ENCODE data around the gene PAX5.
A peak's percentile ranks its signal among the peaks of the same experiment; 100 is the strongest.
"Not testable (repeated sequence)": the region's sequence is repeated elsewhere in the genome, so short reads cannot be mapped to it uniquely, and the experiment has no call there.

PAX5 gene

DNA sequence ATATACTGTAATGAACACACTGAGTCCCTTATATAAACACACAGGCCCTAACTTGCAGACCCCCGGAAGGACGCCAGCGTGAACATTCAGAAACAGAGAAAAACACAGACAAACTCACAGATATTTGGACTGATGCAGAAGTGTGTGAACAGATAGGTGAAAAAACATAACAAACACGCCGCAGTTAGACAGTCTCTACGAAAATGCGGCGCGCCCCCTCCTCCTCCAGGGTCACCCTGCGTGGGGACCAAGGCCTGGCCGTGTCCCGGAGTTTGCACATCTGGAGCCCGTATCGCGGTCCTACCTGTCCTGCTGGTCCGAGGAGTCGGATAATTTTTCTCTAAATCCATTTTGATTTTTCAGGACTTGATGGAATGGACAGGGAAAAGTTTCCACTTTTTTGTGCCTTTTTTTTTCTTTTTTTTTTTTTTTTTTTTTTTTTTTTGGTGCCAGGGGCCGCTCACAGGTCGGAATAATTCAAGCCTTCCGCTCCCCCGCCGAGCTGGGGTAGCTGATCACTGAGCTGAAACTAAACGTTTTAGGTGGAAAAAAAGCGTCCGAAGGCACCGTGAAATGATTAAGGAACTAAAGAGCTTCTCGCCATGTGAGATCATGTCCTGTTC, at the start of gene PAX5:
Gene PAX5 (minus strand): TSS at position 587 of the 623 bp plus-strand sequence. CDS start 237 bp downstream, at position 350.
- no peak for DNase-seq (ENCODE audit: low read depth)

DNA sequence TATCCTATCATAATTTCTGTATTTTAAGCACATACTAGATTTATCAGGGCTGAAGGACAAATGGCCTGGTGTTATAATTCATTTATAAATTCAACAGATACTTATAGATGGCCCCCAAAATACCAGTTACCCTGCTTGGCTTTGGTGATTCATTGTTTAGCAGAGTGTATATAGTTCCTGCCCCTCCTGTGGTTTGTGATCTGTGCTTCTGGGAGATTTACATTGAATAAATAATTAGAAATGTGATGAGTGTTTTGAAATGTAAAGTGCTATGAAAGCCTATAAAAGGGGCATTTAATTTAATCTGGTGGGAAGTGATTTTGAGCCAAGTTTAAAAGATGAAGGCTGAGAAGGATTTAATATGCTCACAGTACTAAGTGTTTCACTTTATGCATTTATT, 49.6 kb upstream of the PAX5 start:
- no peak for DNase-seq (ENCODE audit: low read depth)

DNA sequence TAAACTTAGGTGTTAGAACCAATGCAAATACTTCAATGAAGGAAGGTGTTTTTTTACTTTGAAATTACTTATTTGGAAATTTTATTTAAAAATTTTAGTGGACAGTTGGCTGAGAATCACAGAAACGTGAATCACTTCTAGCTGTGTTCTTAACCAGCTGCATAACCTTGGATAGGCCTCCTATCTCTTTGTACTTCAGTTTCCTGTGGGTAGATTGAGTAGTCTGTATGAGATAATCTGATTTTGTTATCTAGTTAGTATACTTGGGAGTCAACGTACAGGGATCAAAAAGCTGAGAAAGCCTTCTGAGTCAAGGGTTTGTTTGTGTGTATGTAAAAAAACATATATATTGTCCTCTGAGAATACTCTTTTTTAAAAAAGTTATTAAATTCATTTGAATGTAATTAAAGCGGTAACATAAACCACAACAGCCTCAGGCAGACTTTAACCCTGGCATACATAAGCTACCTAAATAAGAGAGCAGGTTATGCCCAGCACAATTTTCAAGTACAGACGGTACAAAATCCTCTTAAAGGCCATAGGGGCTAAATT, 48.2 kb upstream of the PAX5 start:
- DNase-seq (ENCODE audit: low read depth): no peak

DNA sequence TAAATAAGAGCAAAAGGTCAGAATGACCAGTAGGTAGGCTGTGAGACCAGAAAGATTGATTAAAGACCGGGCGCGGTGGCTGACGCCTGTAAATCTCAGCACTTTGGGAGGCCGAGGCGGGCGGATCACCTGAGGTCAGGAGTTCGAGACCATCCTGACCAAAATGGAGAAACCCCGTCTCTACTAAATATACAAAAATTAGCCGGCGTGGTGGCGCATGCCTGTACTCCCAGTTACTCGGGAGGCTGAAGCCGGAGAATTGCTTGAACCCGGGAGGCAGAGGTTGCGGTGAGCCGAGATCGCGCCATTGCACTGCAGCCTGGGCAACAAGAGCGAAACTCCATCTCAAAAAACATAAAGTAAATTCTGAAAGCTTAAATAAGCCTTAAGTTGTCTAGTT, 47.4 kb upstream of the PAX5 start:
- not testable (repeated sequence) for DNase-seq (ENCODE audit: low read depth)

DNA sequence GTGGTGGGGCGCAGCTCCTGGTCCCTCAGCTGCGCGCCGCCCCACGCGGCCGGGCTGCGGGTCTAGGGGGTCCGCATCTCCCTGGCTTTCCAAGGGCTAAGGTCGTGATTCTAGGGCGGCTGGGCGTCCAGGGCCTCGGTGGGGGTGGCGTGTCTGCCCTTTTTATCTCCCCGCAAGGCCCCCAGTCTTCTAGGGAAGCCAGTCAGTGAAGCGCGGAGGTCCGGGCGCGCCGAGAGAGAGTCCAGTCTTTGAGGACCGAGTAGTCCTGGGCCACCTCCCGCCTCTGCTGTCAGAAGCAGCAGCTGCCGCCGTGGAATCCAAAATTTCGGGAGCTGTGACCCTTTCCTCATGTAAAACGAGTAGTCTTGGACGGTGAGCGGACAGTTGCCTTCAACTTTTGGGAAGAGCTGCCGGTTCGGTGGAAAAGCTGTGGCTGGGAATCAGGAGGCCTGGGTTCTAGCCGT, 46.1 kb upstream of the PAX5 start:
- DNase-seq (ENCODE audit: low read depth): not testable (repeated sequence)

DNA sequence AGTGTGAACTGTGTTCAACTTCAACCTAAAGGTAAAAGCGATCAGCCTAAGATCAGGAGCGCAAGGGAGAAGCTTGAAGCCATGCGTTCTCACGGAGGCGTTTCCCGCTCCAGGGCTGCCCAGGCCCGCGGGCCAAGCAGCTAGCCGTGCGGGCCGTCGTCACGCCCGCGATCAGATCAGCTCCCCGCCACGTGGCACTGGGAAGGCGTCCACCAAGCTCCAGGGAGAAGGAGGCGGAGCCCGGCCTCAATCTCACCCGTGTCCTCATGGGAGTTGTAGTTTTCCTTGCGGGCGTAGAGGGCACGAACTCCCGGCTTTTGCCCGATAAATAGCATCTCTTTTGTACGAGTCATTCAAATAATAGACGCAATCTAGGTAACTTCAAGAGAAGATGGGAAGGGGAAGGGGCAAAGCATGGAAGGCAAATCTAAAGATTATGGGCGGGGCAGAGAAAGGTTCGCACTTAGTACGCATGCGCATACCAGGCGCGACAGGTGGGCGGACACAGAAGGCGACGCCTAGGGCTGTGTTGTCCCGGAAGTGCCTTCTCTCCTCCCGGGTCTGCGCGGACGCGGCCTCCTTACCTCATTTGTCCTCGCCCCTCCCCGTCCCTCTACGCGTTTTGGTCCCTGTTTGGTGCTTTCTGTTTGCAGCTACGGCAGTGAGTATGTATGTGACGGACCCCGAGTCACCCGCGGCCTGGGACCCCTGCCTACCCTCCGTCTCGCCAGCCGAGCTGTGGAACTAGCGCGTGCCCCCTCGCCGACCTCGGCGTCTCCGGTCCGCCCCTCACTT, 45.5 kb upstream of the PAX5 start:
- peak; percentile 77 for DNase-seq (ENCODE audit: low read depth)

DNA sequence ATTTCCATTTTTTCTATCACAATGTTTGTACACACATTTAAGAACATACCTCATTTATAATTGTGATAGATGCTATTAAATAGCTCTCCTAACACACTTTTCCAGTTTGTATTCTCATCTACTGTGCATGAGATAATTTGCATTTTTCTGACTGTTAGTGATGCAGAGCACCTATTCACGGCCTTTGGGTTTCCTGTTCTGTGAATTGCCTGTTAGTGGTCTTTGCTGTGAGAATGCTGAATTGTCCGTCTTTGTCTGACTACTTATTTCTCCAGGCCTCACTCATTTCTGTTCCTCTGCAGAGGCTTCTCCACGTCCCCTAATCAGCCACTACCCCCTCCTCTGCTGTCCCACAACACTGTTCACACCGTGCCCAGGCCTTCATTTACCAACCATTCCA, 40.7 kb upstream of the PAX5 start:
- DNase-seq (ENCODE audit: low read depth): not testable (repeated sequence)

DNA sequence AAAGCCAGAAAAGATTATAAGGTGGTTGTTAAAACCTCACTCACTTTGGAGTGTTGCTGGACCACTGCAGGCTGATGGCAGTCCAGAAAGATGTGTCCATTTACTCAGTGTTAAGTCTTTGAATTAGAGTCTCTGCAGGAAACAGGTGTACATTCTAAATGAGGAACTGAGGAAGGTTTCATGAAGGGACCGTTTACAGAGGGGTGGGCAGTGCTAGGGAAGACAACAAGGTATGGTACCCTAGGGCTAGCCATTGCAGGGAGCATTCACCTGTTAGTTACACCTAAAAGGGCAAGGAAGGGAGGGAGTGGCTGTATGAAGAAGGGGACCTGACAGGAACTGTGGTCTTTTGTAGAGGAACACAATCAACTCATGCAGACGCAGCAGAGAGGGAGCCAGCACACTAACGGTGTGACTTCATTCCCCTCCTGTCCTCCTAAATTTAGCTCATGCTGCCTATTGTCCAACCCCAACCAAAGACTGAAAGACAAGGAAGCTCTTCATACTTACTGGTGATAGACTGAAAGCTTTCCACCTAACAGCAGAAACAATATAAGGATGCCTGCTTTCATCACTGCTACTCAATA, 32.2 kb upstream of the PAX5 start:
- no peak for DNase-seq (ENCODE audit: low read depth)

DNA sequence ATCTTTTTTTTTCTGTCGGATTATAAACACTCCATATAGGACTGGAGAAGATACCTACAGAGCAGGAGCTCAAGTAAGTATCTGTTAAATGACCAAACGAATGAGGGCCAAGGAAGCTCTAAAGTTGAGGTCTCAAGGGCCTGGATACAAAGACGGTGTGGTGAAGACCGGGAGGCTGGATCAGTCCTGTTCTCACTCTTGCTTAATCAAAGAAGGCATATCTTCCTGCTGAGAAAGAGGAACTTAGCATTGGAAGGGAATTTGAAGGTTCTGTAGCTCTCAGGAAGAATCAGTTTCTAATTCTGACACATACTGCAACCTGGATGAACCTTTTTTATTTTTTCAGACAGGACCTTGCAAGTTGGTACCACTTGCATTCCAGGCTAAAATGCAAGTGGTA, 28.3 kb upstream of the PAX5 start:
- no peak for DNase-seq (ENCODE audit: low read depth)

DNA sequence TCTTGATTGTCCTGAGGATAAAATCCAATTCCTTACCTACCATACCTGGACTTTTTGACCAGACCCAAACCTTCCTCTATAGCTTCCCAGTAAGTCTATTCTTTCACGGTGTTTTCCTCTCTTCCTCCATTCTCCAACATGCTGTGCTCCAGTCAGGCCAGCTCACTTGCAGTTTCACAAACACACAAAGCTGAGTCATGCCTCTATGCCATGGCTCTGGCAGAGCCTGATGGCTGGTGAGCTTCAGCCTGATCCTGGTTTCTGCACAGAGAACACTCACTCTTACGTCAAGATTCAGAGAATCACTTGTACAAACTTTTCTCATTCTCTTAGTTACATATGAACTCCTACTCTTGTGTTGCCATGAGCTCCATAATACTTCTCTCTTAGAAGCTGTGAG, 27.7 kb upstream of the PAX5 start:
- DNase-seq (ENCODE audit: low read depth): no peak

DNA sequence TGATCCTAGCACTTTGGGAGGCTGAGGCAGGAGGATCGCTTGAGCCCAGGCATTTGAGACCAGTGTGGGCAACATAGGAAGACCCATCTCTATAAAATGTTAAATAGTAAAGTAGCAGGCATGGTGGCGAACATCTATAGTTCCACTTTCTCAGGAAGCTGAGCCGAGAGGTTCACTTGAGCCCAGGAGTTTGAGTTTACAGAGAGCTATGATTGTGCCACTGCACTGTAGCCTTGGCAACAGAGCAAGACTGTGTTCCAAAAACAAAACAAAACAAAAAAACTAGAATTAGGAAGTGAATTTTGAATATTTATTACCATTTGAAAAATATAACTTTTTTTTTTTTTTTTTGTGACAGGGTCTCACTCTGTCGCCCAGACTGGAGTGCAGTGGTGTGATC, 26.8 kb upstream of the PAX5 start:
- no peak for DNase-seq (ENCODE audit: low read depth)

DNA sequence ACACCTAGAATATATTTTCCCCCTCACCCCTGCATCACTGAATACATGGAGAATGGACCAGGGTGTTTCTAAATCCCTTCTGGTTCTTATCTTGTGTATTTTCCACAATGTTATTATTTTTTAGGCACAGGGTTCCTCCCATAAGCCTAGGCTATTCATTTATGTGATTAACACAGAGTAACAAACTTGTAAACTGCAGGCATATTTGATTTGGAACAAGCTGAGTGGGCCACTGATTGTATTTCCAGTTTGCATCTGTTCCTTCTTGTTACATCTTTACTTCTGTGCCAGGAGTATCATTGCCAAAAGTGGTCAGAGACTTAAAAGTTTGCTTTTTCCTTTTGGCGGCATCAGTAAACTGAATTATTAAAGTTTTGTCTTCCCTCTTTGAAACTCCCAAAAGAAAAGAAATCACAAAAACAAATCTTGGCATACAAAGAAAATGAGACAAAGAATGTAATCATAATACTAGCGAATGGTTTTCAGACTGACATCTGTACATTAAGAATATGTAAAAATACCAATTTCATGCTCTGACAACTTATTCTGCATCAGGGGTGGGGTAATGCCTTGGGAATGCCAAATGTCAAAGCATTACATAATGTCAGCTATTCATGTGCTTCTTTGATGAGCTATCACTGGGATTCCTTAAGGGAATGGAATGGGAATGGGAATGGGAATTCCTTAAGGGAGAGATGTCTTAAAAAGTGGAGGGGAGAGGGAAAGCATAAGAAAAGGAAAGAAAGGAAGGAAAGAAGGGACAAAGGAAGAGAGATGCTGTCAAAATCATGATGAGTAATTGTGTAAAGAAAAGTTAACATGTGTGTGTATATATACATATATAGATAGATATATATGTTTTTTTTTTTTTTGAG, 22.2 kb upstream of the PAX5 start:
- DNase-seq (ENCODE audit: low read depth): no peak

DNA sequence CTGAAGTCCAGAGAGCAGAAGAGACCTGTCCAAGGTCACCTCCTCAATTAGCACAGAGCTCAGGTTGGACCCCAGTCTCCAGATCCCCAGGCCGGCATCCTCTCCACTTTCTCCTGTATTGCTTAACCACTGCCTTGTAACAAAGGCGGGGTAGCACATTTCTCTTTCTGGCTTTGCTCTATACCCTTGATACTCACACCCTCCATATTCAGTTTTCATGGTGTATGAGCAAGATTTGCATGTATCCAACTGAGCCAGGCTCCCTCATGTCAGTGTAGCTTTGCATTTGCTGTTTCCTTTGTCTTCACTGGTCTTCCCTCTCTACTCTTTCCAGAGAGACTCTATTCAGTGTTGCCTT, 20.3 kb upstream of the PAX5 start:
- not testable (repeated sequence) for DNase-seq (ENCODE audit: low read depth)

DNA sequence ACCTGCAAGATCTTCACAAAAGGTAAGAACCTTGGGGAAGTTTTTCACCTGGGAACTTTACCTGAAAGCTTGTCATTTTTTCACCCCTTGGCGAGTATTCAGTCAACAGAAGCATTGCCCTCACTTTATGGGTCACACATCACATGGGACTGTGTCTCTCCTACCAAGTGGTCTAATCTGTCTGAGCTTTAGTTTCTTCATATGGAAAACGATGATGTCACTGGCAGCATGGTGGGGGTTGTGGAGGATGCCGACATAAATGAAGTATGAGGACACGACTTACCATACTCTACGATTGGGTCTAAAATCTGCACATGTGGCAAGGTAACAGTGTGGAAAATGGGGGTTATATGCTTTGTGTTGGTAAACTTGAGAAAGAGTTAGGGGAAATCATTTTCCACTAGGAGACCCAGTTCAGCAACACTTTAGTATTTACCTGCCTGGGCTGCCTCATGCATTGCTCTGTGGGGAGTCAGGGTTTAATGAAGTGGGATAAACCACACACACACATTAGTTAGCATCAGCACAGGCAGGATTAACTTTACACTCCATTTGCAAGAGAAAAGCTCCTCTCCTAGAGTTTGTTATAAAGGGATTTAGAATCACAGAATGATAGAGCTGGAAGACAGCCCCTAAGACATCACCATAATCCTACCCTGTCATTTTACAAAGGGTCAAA, 19.8 kb upstream of the PAX5 start:
- no peak for DNase-seq (ENCODE audit: low read depth)

DNA sequence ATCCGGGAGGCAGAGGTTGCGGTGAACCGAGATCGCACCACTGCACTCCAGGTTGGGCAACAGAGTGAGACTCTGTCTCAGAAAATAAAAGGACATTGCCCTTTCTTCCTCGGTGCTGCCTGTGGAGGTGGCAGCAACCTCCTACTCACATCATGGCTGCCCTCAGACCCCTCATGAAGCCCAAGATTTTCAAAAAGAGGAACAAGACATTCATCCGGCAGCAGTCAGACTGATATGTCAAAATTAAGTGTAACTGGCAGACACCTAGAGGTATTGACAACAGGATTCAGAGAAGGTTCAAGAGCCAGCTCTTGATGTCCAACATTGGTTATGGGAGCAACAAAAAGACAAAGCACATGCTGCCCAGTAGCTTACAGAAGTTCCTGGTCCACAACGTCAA, 12.6 kb upstream of the PAX5 start:
- DNase-seq (ENCODE audit: low read depth): no peak

DNA sequence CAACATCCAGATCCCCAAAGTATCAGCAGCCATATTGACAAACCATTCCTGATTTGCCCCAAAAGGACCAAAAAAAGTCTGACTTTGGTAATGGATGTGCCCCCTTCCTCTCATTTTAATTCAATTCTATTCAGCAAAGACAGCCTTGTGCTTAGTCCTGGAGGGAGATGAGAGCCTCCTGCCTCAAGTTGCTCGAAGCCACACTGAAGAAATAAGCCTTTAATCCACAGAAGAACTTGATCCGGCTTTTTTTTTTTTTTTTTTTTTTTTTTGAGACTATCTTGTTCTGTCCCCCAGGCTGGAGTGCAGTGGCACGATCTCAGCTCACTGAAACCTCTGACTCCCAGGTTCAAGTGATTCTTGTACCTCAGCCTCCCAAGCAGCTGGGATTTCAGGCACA, 8.4 kb upstream of the PAX5 start:
- DNase-seq (ENCODE audit: low read depth): no peak

DNA sequence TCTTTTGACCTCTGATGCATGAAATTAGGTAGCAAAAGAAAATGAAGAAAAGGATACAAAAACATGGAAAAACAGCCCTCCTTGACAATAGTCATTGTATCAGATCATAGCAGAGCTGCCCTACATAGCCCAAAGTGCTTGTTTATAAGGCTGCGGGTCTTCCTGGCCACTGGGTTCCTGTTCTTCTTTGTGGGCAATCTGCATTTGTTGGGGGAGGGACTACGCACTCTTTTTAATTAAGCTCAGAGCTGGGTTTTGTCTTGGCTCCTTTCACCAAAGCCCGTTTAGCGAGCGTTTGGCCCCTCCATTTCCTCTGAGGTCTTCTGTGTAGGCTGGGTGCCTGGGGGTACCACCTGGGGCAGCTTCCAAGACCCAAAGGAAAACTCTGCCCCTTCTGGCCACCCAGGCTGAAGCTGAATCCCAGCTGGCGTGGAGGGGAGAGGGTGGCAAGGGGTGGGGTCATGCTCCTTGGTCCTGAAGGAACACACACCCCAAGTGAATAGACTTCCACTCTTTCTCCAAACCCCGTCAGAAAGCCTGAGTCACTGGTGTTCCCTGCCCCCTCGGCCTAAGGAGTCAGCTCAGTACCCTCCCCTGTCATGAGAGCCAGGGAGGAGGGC, 6.5 kb upstream of the PAX5 start:
- no peak for DNase-seq (ENCODE audit: low read depth)

DNA sequence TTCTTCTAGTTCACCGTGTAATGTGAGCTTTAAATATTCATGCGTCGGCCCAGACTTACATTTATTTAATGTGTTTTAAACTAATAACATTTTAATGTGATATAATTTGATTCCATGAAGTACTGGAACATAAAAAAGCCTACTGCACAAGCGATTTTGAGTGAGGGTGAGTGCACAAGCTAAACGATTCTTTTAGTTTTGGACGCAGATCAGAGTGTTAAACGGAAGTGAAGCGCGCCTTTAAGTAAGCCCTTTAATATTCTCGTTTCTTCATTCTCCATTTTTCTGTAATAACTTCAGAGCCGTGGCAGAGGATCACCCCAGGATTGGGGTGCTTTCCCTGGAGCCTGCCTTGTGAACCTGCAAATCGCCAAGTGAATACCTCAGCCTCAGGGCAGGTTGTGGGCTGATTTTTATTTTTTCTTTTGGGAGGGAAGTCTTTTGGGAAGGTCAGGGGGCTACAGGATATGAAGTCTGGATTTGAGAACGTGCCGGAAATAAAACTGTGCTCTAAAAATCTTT, 4.9 kb upstream of the PAX5 start:
- DNase-seq (ENCODE audit: low read depth): no peak

DNA sequence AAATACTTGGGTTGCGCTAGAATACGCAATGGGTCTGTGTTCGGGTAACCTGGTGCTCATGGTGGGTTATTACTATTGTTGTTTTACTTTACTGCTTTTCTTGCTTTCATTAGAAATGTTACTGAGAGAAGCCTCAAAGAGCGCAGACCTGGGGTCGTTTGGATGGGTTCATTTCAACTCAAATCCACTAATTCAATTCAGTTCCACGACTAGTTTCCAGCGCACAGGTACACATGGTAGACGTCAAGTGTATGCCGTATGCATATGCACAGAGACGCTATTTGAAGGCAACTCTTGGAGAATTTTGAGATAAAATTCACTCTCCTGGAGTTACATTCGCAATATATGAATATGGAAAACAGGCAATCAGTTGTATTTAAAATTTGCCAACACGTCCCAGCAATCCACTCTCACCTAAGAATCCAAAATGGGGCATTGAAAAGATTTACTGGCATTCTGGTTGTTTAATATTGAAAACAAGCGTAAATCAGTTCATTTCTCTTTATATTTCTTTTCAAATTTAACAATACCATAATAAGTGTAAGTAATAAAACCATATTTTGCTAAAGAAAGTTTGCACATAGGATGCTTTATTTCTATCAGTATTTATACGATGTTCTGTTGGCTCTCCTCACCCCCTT, 4.4 kb upstream of the PAX5 start:
- DNase-seq (ENCODE audit: low read depth): no peak

Measured in HS-27A (cell line).